UCSD-AML1 (cell line): ENCODE data around the gene ATP2A2.
"Not testable (repeated sequence)": the region's sequence is repeated elsewhere in the genome, so short reads cannot be mapped to it uniquely, and the experiment has no call there.

Source experiments
- DNase-seq: peaks from one replicate; lab custom pipeline; 2025; ENCODE audit not compliant: unreplicated experiment; lab: John Stamatoyannopoulos, UW

ATP2A2 gene

DNA sequence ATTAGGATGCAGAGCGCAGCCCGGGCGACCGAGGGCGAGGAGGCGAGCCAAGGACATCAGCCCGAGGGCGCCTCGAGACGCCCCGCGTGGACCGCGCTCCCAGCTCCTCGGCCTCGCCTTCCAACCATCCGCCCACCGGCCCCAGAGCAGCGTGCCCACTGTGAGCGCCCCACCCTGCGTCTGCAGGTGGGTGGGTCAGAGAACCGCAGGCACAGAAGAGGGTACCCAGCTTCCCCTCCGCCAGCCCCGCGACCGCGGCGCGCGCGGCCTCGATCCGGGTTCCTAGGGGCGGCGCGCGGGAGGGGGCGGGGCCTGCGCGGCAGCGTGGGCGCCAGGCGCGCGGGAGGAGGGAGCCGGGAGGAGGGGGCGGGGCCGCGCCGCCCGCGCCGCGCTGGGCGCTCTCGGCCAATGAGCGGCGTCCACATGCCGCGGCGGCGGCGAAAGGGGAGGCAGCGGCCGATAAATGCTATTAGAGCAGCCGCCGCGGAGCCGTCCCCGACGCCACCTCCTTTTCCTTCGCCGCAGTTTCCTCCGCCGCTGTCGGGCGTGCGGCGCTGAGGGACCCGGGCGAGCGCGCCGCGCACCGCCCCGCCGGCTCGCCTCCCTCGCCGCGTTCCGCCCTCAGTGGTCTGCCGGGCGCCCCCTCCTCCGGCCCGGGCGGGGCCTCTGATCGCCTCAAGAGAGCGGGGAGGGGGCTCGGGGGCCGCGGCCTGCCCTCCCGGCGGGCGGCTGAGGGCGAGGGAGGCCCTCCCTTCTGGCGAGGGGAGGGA lies at the start of gene ATP2A2:
TSS of gene ATP2A2 (plus strand) at position 469 of the 770 bp plus-strand sequence. CDS start 543 bp downstream, outside the sequence.
- peak; percentile 94 for DNase-seq

DNA sequence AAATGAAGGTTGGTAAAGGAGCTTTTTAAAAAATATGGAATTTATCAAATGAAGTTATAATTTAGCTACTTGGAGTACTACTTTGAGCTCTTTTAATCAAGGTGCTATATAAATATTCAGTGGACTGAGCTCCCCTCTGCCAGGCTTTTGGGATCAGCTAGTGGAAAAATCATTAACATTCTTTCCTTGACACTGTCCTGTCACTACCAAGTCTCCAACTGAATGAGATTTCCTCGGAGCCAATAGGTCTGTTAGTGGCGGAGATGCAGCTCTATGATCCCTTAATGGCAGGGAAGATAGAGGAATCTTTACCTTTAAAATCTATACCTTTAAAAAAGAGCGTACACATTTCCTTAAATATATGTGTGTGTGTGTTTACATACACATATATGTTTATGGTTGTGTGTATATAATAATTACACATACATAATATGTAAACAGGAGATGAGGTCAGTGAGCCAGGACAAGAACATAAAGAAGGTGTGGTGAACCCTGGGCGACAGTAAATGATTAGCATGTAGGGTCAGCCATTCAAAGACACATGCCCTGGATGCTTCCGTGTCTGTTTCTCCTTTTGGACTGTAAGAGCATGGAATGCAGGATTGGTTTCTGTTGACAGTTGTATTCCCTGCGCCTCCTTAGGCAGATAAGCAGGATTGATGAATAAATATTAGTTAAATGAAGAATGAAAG lies 47.7 kb upstream of the ATP2A2 start:
- no peak for DNase-seq

- no peak for DNase-seq
Measured at GRCh38 chr12:110234331-110234751, 46.7 kb upstream of the ATP2A2 start.

GRCh38 chr12:110234755-110235154 lies 46.3 kb upstream of the ATP2A2 start:
- no peak for DNase-seq

GRCh38 chr12:110235383-110235782 lies 45.7 kb upstream of the ATP2A2 start:
- no peak for DNase-seq

- DNase-seq = no peak
Measured at GRCh38 chr12:110243227-110243626, 37.8 kb upstream of the ATP2A2 start.

GRCh38 chr12:110244372-110244771 lies 36.7 kb upstream of the ATP2A2 start:
- DNase-seq = no peak

GRCh38 chr12:110244829-110245228 lies 36.2 kb upstream of the ATP2A2 start:
- DNase-seq = no peak

DNA sequence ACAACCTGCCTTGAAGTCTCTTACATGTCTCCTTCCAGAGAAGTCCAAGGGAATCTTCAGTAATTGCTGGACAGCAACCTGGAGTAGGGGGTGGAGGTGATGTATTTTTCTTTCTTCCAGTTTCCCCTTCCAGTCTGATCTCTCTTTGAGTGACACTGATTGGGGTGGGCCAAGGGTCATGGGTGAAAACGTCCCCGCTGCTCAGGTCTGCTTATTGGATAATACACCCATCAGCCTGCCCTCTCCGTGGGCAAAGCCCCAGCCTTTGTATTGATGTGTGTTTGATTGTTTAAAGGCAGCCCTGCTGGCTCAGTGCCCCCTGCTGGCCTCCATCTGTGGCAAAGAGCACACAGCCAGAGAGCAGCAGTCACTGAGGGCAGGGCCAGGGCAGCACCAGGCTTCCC lies 35.7 kb upstream of the ATP2A2 start:
- peak; percentile 54 for DNase-seq

DNA sequence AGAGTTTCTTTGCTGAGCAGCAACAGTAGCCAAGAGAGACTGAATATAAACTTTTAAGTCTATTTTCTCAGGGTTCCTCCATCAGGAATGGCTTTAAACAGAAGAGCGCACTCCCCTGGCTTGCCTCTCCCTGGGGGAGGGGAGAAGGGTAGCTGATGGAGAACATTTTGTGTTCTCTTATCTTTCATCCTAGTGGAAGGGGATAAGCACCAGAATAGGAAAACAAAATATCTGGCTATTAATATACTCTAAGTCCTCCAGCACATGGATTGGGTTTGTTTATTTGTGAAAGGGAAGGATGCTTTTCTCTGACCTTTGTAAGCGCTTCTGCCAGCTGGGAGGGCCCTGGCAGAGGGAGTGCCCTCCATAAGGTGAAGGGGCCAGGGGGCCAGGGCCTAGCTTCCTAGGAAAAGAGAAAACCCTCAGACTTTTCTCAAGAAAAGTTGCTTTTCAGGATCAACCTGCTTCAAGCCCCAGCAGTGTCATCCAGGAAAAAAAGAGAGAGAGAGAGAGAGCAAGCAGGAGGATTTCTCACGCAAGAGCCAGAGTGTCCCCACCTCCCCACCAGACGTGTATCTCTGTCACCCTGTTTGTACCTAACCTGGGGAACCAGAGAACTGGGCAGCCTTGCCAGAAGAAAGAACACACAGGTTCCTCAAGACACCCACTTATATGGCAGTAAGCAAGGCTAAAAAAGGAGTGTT lies 34.3 kb upstream of the ATP2A2 start:
- DNase-seq = no peak

GRCh38 chr12:110247340-110248095 lies 33.5 kb upstream of the ATP2A2 start:
- no peak for DNase-seq

DNA sequence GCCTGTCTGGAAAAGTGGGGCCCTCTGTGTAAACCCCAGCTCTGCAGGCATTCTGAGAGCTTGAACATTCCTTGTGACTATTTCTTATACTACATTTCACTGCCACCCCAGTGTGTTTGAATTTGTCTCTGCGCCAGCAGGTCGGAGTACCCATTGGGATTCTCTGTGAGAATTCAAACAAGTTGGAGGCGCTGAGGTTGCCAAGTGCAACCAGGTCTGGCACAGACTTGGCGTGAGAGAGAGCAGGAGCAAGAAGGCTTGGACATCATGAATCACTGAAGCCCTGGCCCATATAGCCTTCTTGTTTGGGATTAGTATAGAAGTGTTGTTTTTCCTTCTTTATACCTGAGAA lies 33.0 kb upstream of the ATP2A2 start:
- DNase-seq = no peak

DNA sequence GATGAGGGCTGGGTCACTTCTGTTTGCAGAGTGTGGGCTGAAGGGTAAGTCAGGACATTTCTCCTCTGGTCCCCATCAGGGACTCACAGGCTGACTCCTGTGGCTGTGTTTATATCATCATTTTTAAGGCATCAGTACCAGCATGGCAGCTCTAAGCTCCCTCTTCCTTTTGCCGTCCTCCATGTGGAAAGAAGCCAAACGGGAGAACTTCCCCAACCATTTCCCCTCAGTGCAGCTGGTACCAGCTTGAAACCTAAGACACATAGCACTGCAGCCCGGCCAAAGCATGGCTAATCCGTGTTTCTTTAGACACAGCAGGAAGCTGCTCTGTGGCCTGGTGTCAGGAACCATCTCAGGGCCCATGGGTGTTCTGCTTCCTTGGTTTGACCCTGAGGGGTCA lies 31.9 kb upstream of the ATP2A2 start:
- no peak for DNase-seq

- no peak for DNase-seq
Measured at GRCh38 chr12:110249716-110250225, 31.3 kb upstream of the ATP2A2 start.

GRCh38 chr12:110251381-110251780 lies 29.7 kb upstream of the ATP2A2 start:
- no peak for DNase-seq

DNA sequence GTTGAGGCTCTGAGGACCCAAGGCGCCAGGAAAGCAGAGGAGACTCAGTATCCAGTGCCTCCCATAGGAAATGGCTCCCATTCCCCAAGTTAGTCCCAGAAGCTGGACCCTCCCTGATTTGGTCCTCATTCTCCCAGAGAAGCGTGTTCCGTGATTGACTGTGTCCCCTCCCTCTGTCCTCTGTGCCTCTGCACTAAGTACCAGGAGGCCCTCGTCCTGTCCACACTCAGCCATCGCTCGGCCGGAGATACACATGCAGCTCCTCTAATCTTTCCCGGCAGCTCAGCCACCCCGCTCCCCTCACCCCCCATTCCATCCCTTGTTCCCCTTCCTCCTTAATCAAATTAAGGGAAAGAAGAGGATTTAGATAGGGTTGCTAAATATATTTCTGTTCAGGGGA lies 28.3 kb upstream of the ATP2A2 start:
- DNase-seq = no peak

- no peak for DNase-seq
Measured at GRCh38 chr12:110253176-110253575, 27.9 kb upstream of the ATP2A2 start.

DNA sequence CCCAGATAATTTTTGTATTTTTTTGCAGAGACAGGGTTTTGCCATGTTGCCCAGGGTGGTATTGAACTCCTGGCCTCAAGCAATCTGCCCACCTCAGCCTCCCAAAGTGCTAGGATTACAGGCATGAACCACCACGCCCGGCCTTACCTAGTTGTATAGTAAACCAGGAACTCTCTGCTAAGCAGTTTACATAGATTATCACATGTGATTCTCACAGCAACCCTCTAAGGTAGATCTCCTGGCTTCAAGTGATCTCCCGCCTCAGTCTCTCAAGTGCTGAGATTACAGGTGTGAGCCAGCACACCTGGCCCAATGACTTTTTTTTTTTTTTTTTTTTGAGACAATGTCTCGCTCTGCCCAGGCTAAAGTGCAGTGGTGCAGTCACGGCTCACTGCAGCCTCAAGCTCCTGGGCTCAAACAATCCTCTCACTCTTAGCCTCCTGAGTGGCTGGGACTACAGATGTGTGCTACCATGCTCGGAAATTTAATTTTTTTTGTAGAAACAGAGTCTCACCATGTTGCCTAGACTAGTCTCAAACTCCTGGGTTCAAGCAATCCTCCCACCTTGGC lies 26.0 kb upstream of the ATP2A2 start:
- no peak for DNase-seq

- DNase-seq = not testable (repeated sequence)
Measured at GRCh38 chr12:110255890-110256456, 25.1 kb upstream of the ATP2A2 start.

DNA sequence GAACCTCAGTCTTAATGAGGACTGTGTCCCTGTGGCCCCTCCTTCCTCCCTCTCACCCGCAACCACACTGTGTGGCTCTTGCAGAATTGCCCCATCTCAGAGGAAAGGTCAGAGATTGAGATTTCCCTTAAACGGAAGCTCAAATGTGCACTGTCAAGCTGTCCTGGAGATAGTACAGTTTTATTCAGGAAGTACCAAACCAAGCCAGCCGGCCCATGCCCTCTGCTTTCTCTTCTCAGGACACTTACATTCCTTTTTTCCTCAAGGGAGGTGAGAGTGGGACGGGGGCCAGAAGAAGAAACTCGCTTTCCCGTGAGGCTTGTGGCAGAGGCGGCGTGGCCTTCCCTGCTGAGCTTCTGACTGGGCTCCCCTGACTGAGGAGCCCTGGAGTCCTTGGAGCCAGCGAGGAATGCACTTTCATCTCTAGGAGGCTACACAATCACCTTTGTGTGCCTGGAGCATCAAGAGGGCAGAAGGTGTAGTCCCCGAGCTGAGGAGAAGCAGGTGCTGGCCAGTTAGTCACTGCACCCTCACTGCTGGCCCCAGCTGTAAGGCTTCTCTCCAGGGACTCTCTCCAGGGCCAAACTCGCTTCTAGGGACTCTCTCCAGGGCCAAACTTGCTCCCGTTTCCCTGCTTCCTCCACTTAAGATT lies 24.1 kb upstream of the ATP2A2 start:
- DNase-seq = peak; percentile 45
